Tibial nerve (tissue), 3 donors: ENCODE measurements around the gene GDF7.

Experiments
- POLR2A ChIP-seq, 2 donors: fragments of 450-650 bp; IDR thresholded peaks; one replicate each; pipeline ENCODE4 v1.6.1; 2017; ENCODE audit warnings: antibody characterized with exemption in 2 of 2, mild to moderate bottlenecking in 2 of 2, moderate library complexity in 2 of 2
- TF ChIP-seq, protein P1 (sequence below), 5 experiments: fragments of 200-600 bp in 3 of 5; fragments of 450-650 bp in 2 of 5; sonication (generic) in 3 of 5; IDR thresholded peaks; one replicate each; pipeline ENCODE4 v1.5.1; 2016 to 2019; ENCODE audit warnings: antibody characterized with exemption in 5 of 5, mild to moderate bottlenecking in 3 of 5, moderate library complexity in 2 of 5

DNA sequence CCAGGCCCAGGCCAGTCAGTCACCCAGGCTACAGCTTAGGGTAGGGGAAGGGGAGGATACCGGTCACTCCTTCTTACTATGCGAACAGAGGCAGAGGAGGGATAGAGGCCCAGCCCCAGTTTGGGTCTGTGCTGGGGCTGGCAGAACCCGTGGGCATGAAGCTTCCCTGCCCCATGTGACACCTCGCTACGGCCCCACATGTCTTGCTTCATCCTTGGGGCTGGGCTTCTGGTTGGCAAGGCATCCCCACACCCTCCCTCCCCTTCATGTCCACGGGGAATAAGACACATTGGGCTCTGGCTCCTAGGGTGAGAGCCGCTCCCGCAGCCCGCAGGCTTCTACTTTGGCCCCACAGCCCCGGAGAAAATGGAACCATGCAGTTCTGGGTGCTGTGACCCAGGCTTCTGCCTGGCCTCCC is 48.5 kb upstream of the GDF7 start:
- TF ChIP-seq POLR2A (IDR thresholded peaks at IDR 0.05), result no peak
- TF ChIP-seq, protein P1, sequence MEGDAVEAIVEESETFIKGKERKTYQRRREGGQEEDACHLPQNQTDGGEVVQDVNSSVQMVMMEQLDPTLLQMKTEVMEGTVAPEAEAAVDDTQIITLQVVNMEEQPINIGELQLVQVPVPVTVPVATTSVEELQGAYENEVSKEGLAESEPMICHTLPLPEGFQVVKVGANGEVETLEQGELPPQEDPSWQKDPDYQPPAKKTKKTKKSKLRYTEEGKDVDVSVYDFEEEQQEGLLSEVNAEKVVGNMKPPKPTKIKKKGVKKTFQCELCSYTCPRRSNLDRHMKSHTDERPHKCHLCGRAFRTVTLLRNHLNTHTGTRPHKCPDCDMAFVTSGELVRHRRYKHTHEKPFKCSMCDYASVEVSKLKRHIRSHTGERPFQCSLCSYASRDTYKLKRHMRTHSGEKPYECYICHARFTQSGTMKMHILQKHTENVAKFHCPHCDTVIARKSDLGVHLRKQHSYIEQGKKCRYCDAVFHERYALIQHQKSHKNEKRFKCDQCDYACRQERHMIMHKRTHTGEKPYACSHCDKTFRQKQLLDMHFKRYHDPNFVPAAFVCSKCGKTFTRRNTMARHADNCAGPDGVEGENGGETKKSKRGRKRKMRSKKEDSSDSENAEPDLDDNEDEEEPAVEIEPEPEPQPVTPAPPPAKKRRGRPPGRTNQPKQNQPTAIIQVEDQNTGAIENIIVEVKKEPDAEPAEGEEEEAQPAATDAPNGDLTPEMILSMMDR (IDR thresholded peaks at IDR 0.05), result no peak
